ENCODE data around the gene TAB3.
"Not testable (repeated sequence)": the region's sequence is repeated elsewhere in the genome, so short reads cannot be mapped to it uniquely, and the experiment has no call there.

TAB3 gene

DNA sequence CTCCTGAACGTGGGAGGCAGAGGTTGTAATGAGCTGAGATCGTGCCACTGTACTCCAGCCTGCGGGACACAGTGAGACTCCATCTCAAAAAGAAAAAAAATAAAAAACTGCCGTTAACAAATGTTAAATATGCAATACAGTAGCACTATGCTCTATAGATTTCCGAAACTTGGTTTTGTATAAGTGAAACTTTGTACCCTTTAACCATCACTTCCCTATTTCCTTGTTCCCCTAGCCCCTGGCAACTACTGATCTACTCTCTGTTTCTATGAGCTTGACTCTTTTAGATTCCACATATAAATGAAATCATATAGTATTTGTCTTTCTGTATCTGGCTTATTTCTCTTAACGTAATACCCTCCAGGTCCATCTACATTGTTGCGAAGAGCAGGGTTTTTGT lies 74.1 kb downstream of the TAB3 start:
- Histone ChIP-seq H3K27ac (ENCODE audit: low read depth, low read length) (no peak overlapping the region), H3K36me3 (ENCODE audit: insufficient read depth, low read length) (no peaks in the 10 kb centered on the region), H3K27me3 (ENCODE audit: control insufficient read depth in 1 of 2, insufficient read depth in 2 of 2, low read length in 2 of 2) (no peaks in the 10 kb centered on the region), H3K9ac (ENCODE audit: low read length) (no peak overlapping the region), H3K4me3 (ENCODE audit: low read depth in 1 of 2, low read length in 2 of 2) (no peak overlapping the region), H3K4me1 (ENCODE audit: insufficient read depth, low read length) (no peaks in the 10 kb centered on the region), H3K9me3 (ENCODE audit: low read length) (no peaks in the 10 kb centered on the region)

DNA sequence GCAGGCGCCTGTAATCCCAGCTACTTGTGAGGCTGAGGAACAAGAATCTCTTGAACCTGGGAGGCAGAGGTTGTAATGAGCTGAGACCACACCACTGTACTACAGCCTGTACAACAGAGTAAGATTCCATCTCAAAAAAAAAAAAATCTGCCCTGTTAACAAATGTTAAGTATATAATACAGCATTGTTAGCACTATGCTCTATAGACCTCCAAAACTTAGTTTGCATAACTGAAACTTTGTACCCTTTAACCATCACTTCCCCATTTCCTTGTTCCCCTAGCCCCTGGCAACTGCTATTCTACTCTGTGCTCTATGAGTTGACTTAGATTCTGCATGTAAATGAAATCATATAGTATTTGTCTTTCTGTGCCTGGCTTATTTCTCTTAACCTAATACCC lies 76.7 kb downstream of the TAB3 start:
- Histone ChIP-seq H3K4me3 (ENCODE audit: low read depth in 1 of 2, low read length in 2 of 2) (no peak overlapping the region), H3K27me3 (ENCODE audit: control insufficient read depth in 1 of 2, insufficient read depth in 2 of 2, low read length in 2 of 2) (no peaks in the 10 kb centered on the region), H3K4me1 (ENCODE audit: insufficient read depth, low read length) (no peaks in the 10 kb centered on the region)

GRCh38 chrX:30806187-30806728 lies 82.8 kb downstream of the TAB3 start:
- no peaks in the 10 kb centered on the region for H3K27me3 ChIP-seq (ENCODE audit: control insufficient read depth in 1 of 2, insufficient read depth in 2 of 2, low read length in 2 of 2)

More for the DNA sequence above, 76.7 kb downstream of the TAB3 start:
- H3K9me3 ChIP-seq (ENCODE audit: low read length), result no peaks in the 10 kb centered on the region
- H3K36me3 ChIP-seq (ENCODE audit: insufficient read depth, low read length), result no peaks in the 10 kb centered on the region
- no peak overlapping the region for H3K27ac ChIP-seq (ENCODE audit: low read depth, low read length)
- H3K9ac ChIP-seq (ENCODE audit: low read length), result no peak overlapping the region

GRCh38 chrX:30804462-30804861 lies 84.6 kb downstream of the TAB3 start:
- no peaks in the 10 kb centered on the region for H3K4me1 ChIP-seq (ENCODE audit: insufficient read depth, low read length)
- H3K27me3 ChIP-seq (ENCODE audit: control insufficient read depth in 1 of 2, insufficient read depth in 2 of 2, low read length in 2 of 2), result no peaks in the 10 kb centered on the region
- H3K9ac ChIP-seq (ENCODE audit: low read length), result no peak overlapping the region
- H3K9me3 ChIP-seq (ENCODE audit: low read length), result no peaks in the 10 kb centered on the region
- no peaks in the 10 kb centered on the region for H3K36me3 ChIP-seq (ENCODE audit: insufficient read depth, low read length)
- H3K4me3 ChIP-seq (ENCODE audit: low read depth in 1 of 2, low read length in 2 of 2), result no peak overlapping the region
- H3K27ac ChIP-seq (ENCODE audit: low read depth, low read length), result no peak overlapping the region

More at GRCh38 chrX:30806187-30806728, 82.8 kb downstream of the TAB3 start:
- Histone ChIP-seq H3K4me1 (ENCODE audit: insufficient read depth, low read length) (no peaks in the 10 kb centered on the region), H3K9me3 (ENCODE audit: low read length) (no peaks in the 10 kb centered on the region), H3K4me3 (ENCODE audit: low read depth in 1 of 2, low read length in 2 of 2) (no peak overlapping the region), H3K27ac (ENCODE audit: low read depth, low read length) (no peak overlapping the region), H3K9ac (ENCODE audit: low read length) (no peak overlapping the region), H3K36me3 (ENCODE audit: insufficient read depth, low read length) (no peaks in the 10 kb centered on the region)

DNA sequence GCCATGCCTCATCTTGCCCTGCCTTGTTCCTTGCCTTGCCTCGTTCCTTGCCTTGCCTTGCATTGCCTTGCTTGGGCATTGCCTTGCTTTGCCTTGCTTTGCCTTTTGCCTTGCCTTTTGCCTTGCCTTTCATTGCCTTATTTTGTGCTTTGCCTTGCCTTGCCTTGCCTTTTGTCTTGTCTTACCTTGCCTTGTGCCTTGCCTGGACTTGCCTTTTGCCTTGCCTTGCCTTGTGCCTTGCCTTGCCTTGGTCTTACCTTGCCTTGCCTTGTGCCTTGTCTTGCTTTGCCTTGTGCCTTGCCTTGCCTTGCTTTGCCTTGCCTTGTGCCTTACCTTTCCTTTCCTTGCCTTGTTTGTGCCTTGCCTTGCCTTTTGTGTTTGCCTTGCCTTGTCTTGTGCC lies 88.2 kb downstream of the TAB3 start:
- no peak overlapping the region for H3K4me3 ChIP-seq (ENCODE audit: low read depth in 1 of 2, low read length in 2 of 2)
- H3K27ac ChIP-seq (ENCODE audit: low read depth, low read length), result no peak overlapping the region
- H3K4me1 ChIP-seq (ENCODE audit: insufficient read depth, low read length), result no peaks in the 10 kb centered on the region
- H3K27me3 ChIP-seq (ENCODE audit: control insufficient read depth in 1 of 2, insufficient read depth in 2 of 2, low read length in 2 of 2), result no peaks in the 10 kb centered on the region
- no peak overlapping the region for H3K9ac ChIP-seq (ENCODE audit: low read length)
- H3K9me3 ChIP-seq (ENCODE audit: low read length), result no peaks in the 10 kb centered on the region
- no peaks in the 10 kb centered on the region for H3K36me3 ChIP-seq (ENCODE audit: insufficient read depth, low read length)

GRCh38 chrX:30799327-30799726 lies 89.7 kb downstream of the TAB3 start:
- Histone ChIP-seq H3K27me3 (ENCODE audit: control insufficient read depth in 1 of 2, insufficient read depth in 2 of 2, low read length in 2 of 2) (no peaks in the 10 kb centered on the region), H3K36me3 (ENCODE audit: insufficient read depth, low read length) (no peaks in the 10 kb centered on the region), H3K9me3 (ENCODE audit: low read length) (no peaks in the 10 kb centered on the region), H3K9ac (ENCODE audit: low read length) (no peak overlapping the region), H3K4me1 (ENCODE audit: insufficient read depth, low read length) (no peaks in the 10 kb centered on the region), H3K4me3 (ENCODE audit: low read depth in 1 of 2, low read length in 2 of 2) (no peak overlapping the region), H3K27ac (ENCODE audit: low read depth, low read length) (no peak overlapping the region)

- Histone ChIP-seq H3K4me3 (ENCODE audit: low read depth in 1 of 2, low read length in 2 of 2) (no peak overlapping the region), H3K27me3 (ENCODE audit: control insufficient read depth in 1 of 2, insufficient read depth in 2 of 2, low read length in 2 of 2) (no peaks in the 10 kb centered on the region), H3K9me3 (ENCODE audit: low read length) (no peaks in the 10 kb centered on the region), H3K9ac (ENCODE audit: low read length) (no peak overlapping the region), H3K4me1 (ENCODE audit: insufficient read depth, low read length) (no peaks in the 10 kb centered on the region), H3K36me3 (ENCODE audit: insufficient read depth, low read length) (no peaks in the 10 kb centered on the region), H3K27ac (ENCODE audit: low read depth, low read length) (no peak overlapping the region)
Observed at GRCh38 chrX:30798810-30799209, 90.2 kb downstream of the TAB3 start.

GRCh38 chrX:30797301-30797700 lies 91.8 kb downstream of the TAB3 start:
- not testable (repeated sequence) for H3K4me3 ChIP-seq (ENCODE audit: low read depth in 1 of 2, low read length in 2 of 2); H3K9ac ChIP-seq (ENCODE audit: low read length); H3K27ac ChIP-seq (ENCODE audit: low read depth, low read length); H3K9me3 ChIP-seq (ENCODE audit: low read length); H3K36me3 ChIP-seq (ENCODE audit: insufficient read depth, low read length); H3K4me1 ChIP-seq (ENCODE audit: insufficient read depth, low read length); H3K27me3 ChIP-seq (ENCODE audit: control insufficient read depth in 1 of 2, insufficient read depth in 2 of 2, low read length in 2 of 2)

- H3K9ac ChIP-seq (ENCODE audit: low read length), result no peak overlapping the region
- no peaks in the 10 kb centered on the region for H3K9me3 ChIP-seq (ENCODE audit: low read length)
- no peaks in the 10 kb centered on the region for H3K4me1 ChIP-seq (ENCODE audit: insufficient read depth, low read length)
- no peaks in the 10 kb centered on the region for H3K36me3 ChIP-seq (ENCODE audit: insufficient read depth, low read length)
- H3K4me3 ChIP-seq (ENCODE audit: low read depth in 1 of 2, low read length in 2 of 2), result no peak overlapping the region
- no peaks in the 10 kb centered on the region for H3K27me3 ChIP-seq (ENCODE audit: control insufficient read depth in 1 of 2, insufficient read depth in 2 of 2, low read length in 2 of 2)
- H3K27ac ChIP-seq (ENCODE audit: low read depth, low read length), result no peak overlapping the region
Observed at GRCh38 chrX:30795981-30796958, 92.8 kb downstream of the TAB3 start.

- no peaks in the 10 kb centered on the region for H3K36me3 ChIP-seq (ENCODE audit: insufficient read depth, low read length)
- H3K27ac ChIP-seq (ENCODE audit: low read depth, low read length), result no peak overlapping the region
- H3K4me1 ChIP-seq (ENCODE audit: insufficient read depth, low read length), result no peaks in the 10 kb centered on the region
- no peak overlapping the region for H3K9ac ChIP-seq (ENCODE audit: low read length)
- H3K9me3 ChIP-seq (ENCODE audit: low read length), result no peaks in the 10 kb centered on the region
- no peaks in the 10 kb centered on the region for H3K27me3 ChIP-seq (ENCODE audit: control insufficient read depth in 1 of 2, insufficient read depth in 2 of 2, low read length in 2 of 2)
- no peak overlapping the region for H3K4me3 ChIP-seq (ENCODE audit: low read depth in 1 of 2, low read length in 2 of 2)
Observed at GRCh38 chrX:30794497-30794896, 94.6 kb downstream of the TAB3 start.

DNA sequence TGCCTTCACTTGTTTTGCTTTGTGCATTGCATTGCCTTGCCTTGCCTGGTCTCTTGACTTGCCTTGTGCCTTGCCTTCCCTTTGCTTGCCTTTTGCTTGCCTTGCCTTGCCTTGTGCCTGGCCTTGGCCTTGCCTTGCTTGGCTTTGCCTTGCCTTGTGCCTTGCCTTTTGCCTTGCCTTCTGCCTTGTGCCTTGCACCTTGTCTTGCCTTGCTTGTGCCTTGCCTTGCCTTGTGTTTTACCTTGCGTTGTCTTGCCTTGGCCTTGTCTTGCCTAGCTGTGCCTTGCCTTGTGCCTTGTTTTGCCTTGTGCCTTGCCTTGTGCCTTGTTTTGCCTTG lies 95.3 kb downstream of the TAB3 start:
- Histone ChIP-seq H3K4me1 (ENCODE audit: insufficient read depth, low read length) (no peaks in the 10 kb centered on the region), H3K4me3 (ENCODE audit: low read depth in 1 of 2, low read length in 2 of 2) (no peak overlapping the region), H3K27ac (ENCODE audit: low read depth, low read length) (no peak overlapping the region), H3K36me3 (ENCODE audit: insufficient read depth, low read length) (no peaks in the 10 kb centered on the region), H3K27me3 (ENCODE audit: control insufficient read depth in 1 of 2, insufficient read depth in 2 of 2, low read length in 2 of 2) (no peaks in the 10 kb centered on the region), H3K9me3 (ENCODE audit: low read length) (no peaks in the 10 kb centered on the region), H3K9ac (ENCODE audit: low read length) (no peak overlapping the region)
